HK-2 (cell line): ENCODE measurements around the gene ABCB9.
"Not testable (repeated sequence)": the region's sequence is repeated elsewhere in the genome, so short reads cannot be mapped to it uniquely, and the experiment has no call there.

Source experiments
- DNase-seq: peaks from one replicate; pipeline ENCODE4 v3.0.0-alpha.2; 2018; ENCODE audit not compliant: unreplicated experiment

Gene ABCB9

DNA sequence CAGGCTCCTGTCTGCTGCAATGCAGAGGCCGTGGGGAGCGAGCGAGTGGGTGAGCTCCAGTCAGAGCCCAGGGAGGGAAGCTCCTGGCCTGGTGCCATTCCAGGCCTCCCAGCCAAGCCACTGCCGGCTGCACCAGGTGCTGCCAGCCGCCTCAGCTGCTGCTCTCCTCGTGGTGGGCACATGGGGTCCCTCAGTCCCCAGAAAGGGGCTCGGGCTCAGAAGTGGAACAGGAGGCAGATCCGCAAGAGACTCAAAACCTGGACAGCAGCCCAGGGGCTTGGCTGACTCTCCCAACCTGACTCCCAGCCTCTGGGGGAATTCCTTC is 2.4 kb downstream of the ABCB9 start:
- DNase-seq: no peak

- DNase-seq: no peak
These were observed 4.5 kb downstream of the ABCB9 start for GRCh38 chr12:122961531-122962329.

DNA sequence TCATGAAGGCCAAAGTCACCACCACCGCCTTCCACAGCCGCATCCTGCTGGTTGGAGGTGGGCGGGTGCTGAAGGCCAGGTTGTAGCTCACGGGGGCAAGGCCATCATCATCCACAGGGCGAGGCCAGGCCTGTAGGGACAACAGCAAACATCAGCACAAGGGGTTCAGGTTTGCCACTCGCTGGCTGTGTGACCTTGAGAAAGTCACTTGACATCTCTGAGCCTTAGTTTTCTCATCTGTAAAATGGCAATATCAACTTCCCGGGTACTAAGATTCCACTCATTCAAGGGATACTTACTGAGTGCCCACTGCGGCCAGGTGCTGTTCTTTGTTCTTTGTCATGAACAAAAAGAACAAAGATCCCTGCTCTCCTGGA is 6.1 kb downstream of the ABCB9 start:
- DNase-seq: no peak

- DNase-seq: no peak
These were observed 6.6 kb downstream of the ABCB9 start for GRCh38 chr12:122959566-122960192.

DNA sequence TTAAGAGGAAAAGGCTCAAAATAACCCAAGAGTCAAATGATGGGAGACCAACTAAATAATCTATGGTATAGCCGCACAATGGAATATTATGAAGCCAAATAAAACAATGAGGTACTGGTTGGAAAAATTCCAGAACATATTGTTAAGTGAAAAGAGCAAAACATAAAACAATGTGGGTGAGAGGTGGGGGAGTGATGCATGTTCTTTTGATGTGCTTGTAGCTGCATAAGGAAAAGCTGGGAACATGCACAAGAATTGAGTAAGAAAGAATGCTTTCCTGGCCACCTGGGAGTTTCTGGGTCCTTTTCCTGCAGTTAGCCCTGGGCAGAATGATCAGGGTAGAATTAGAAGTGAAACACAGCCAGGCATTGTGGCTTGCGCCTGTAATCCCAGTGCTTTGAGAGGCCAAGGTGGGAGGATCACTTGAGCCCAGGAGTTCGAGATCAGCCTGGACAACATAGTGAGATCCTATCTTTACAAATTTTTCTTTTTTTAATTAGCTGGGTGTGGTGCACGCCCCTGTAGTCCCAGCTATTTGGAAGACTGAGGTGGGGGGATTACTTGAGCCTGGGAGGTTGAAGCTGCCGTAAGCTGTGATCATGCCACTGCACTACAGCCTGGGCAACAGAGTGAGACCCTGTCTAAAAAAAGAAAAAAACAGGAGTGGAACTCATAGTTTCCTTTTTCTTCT is 7.9 kb downstream of the ABCB9 start:
- DNase-seq: no peak

DNA sequence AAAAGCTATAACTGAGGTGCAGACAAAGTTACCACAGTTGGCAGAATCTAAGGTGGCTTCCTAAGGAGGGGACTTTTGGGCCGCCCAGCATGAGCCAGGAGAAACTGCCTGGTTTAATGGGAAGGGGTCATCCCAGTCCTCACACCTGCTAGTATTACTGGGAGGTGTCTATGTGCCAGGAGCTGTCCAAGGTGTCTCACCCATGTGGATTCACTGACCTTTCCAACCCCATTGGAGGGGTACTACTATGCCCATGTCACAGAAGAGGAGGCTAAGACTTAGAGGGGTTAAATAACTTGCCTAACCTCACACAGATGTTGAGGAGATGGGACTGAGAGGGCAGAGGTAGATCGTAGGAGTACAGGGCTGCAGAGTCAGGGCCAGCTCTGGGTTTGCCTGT is 10.2 kb downstream of the ABCB9 start:
- DNase-seq: no peak

- no peak for DNase-seq
These were observed 11.1 kb downstream of the ABCB9 start for GRCh38 chr12:122955156-122955555.

DNA sequence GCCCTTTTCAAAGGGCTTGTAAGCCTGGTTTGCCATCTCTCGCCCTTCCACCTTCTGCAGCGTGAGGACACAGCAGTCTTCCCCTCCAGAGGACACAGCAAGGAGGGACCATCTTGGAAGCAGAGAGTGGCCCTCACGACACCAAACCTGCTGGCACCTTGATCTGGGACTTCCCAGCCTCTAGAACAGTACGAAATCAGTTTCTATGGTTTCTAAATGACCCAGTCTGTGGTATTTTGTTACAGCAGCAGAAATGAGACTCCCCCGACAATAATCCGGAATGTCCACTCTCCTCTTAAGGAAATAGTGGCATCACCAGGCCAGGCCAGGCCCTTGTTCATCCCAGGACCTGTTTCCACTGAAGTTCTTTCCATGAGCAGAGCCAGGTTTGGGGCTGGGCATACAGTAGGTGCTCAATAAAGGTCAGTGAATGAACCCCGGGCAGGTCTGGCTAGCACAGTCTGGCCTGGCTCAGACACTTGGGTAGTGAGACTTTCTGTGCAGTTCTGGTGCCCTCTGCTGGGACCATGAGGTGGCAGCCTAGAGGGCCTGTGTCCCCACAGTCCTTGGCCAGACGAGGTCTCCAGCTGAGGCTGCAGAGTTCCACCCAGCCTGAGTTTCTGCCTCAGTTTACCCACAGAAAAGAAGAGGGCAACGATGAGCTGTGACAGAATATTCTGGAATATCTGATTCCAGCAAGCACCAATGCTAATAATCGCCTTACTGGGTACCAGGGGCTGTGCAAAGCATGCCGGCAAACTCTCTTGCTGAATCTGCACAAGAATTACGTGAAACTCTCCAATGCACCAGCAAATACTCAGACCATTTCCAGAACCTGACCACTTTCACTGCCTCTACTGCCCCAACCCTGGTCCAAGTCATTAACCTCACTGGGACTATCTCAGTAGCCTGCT is 14.0 kb downstream of the ABCB9 start:
- peak; percentile 65 for DNase-seq

DNA sequence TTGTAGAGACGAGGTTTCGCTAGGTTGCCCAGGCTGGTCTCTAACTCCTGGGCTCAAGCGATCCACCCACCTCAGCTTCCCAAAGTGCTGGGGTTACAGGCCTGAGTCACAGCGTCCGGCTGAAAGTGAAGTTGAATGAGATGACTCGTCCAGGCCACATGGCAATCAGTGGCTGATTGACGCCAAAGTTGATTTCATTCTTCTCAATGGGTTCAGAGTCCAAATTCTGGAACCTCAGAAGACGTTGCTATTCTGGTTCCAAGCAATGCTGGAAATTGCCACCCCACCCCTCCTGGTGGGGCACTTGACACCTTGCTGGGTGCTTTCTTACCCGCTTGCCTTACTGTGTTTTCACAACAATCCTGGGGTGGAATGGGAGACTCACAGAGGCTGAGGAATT is 14.9 kb downstream of the ABCB9 start:
- DNase-seq: peak; percentile 67

DNA sequence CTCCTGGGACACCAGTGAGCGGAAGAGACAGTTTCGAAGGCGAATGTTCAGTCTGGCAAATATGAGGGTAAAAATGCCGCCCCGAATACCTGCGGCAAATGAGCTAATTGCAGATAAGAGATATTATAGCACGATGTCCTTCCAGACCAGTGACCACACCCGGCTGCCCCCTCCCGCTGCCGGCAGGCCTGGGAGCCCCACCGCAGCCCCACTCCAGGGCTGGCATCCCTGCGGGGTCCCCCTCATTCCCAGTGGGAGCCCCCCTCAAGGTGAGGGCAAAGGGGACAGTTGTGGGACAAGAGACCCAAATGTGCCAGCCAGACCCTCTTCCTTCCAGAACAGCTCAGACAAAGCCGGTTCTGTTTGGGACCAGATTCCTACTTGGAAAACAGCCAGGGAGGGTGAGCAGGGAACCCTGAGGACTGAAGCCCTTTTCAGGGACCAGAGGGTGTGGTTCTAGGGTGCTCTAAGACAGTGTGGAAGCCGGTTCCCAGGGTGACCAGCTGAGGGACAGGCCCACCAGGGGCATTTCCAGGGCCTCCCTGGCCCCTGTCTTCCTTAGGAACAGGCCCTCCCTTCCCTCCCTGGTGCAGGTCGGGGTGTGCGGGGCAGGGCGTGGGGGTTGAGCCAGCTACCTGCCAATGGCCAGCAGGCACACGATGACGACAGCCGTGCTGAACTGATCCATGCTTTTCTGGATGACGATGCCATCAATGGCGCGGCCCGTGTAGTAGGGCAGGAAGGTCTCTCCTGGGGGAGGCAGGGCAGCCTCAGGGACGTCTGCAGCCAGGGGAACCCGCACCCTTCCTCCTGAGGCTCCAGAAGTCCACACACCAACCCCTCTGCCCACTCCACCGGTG is 16.2 kb downstream of the ABCB9 start:
- no peak for DNase-seq

DNA sequence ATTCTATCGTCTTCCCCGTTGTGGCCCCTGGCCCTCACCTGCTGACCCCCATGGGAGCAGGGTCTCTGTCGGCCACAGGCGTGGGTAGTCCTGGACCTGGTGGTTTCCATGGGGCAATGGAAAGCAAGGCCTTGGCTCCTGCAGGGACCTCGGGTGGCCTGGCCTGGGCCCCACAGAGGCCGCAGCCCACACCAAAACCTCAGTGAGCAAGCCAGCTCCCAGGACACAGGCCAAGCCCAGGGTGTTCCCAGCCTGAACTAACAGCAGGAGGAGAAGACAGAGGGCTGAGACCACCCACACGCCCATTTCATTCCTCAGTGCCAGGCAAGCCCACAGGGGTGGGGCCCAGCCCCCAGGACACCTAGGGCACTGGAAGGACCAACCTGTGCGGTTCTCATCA is 16.9 kb downstream of the ABCB9 start:
- no peak for DNase-seq

DNA sequence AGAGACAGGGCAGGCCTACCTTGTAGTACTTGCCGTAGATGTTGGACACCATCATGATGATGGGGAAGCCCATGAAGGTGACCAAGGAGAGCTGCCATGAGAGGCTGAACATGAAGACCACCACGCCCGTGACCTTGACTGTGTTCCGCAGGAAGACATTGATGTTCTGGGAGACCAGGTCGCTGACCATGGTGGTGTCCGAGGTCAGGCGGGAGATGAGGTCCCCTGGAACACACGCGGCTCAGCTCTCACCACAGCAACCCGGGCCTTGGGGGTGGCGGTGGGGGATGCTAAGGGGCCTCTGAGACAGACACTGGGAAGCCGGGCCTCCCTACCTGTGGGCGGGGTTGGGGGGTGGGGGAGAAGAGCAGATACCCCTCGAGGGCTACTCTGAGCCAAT is 17.7 kb downstream of the ABCB9 start:
- no peak for DNase-seq

GRCh38 chr12:122947352-122947792 is 18.9 kb downstream of the ABCB9 start:
- no peak for DNase-seq

DNA sequence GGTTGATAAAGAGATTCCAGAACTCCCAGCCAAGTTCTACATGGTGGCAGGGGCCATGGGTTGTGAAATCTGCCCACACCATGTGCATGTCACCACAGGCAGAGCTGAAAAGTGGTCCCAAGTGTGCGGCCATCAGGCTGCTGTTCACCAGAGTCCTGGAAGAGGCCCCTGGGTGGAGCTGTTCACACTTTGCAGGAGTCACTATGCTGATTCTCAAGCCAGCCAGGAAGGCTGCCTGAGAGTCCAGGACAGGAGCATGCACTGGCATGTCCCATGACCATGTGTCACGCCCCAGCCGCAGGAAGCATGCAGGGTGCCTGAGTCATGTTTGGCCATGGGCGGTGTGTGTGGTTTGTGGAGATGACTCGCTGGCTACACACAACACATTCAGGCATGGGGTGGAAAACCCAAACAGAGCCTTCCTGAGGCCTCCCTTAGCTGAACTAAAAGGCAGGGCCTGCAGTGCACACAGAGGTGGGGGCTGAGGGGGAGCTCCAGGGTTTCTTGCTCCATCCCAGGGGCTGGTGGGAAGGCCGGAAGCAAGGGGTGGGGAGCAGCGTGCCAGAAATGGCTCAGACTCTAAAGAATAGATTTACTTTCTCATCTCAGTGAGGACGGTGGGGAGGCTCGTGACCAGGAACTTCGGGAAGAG is 19.4 kb downstream of the ABCB9 start:
- DNase-seq: peak; percentile 98

- no peak for DNase-seq
These were observed 21.4 kb downstream of the ABCB9 start for GRCh38 chr12:122944605-122945592.

DNA sequence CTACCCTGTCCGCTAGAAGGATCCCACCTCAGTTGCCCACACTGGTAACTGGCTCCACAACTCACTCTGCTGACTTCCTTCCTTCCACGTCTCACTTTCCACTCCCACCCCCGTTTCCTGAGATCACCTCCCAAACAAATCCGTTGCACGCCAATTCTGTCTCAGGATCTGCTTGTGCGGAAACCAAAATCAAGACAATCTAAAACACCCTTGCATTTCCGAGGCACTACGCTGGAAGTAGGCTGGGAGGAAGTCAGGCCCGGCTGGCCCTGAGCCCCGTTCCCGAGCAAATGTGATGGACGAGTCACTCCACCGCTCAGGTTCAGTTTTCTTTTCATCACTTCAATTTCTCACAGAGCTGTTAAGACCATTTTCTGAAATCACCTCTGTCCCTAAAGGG is 23.1 kb downstream of the ABCB9 start:
- DNase-seq: peak; percentile 28

DNA sequence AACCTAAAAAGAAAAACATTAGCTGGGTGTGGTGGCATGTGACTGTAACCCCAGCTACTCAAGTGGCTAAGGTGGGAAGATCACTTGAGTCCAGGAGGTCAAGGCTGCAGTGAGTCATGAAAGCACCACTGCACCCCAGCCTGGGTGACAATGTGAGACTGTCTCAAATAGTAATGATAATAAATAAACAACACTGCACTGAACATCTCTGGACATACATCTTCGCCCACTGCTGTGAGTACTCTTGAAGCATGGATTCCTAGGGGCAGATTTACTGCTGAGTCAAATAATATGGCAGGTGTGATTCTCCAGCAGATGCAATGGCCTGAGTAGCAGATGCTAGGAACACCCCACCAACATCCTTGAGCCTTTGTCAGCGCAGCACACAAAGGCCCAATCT is 23.6 kb downstream of the ABCB9 start:
- DNase-seq: no peak

GRCh38 chr12:122941351-122941750 is 24.9 kb downstream of the ABCB9 start:
- not testable (repeated sequence) for DNase-seq

DNA sequence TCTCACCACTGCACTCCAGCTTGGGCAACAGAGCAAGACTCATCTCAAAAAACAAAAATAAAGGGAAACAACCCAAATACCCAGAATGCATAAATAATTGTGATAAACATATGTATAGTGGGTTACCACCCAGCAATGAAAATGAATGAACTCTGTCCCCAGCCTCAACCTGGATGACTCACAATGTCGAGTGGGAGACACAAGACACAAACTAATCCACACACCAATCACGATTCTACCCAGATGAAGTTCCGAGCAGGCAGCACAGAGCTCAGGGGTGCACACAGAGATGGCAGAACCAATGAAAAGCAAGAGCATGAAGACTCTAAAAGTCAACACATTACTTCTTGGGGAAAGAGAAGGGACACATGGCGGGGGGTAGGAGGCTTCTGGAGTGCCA is 27.1 kb downstream of the ABCB9 start:
- no peak for DNase-seq
